ENCODE measurements around the gene MLC1. TPM values are rescaled to one million over a fixed set of nuclear protein-coding genes. Genes with fewer than 3 reads are reported as not detected.

Gene MLC1
- total and polyA plus RNA-seq, 4 donors, result 0.13 to 9.4 (median 0.33) TPM; not detected in 1

DNA sequence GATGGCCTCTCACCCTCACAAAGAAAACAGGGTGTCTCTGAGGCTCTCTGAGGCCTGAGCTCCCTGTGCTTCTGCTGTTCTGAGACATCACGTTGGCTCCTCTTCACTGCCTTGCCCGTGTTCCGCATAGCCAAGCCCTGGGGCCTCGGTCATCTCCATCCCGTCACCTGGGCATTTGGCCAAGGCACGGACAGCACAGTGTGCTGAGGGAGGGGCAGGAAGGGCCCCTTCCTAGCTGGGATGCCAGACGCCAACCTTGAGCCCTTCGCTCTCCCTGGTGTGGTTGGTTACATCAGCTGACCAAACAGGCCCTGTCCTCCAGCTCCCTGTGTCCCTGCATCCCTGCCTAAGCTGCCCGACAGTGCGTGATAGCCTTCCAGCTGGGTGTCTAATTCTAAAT, 30.5 kb upstream of the MLC1 start:
- H3K9ac ChIP-seq (ENCODE audit: low read depth in 1 of 2, low read length in 2 of 2), result no peak overlapping the region
- TF ChIP-seq FOXA2 (IDR thresholded peaks at IDR 0.05), result no peak
- TF ChIP-seq FOXA1 (IDR thresholded peaks at IDR 0.05), result no peak
- no peak for TF ChIP-seq EGR1 (IDR thresholded peaks at IDR 0.05; ENCODE audit: low read depth in 2 of 2)
- TF ChIP-seq, protein P1, sequence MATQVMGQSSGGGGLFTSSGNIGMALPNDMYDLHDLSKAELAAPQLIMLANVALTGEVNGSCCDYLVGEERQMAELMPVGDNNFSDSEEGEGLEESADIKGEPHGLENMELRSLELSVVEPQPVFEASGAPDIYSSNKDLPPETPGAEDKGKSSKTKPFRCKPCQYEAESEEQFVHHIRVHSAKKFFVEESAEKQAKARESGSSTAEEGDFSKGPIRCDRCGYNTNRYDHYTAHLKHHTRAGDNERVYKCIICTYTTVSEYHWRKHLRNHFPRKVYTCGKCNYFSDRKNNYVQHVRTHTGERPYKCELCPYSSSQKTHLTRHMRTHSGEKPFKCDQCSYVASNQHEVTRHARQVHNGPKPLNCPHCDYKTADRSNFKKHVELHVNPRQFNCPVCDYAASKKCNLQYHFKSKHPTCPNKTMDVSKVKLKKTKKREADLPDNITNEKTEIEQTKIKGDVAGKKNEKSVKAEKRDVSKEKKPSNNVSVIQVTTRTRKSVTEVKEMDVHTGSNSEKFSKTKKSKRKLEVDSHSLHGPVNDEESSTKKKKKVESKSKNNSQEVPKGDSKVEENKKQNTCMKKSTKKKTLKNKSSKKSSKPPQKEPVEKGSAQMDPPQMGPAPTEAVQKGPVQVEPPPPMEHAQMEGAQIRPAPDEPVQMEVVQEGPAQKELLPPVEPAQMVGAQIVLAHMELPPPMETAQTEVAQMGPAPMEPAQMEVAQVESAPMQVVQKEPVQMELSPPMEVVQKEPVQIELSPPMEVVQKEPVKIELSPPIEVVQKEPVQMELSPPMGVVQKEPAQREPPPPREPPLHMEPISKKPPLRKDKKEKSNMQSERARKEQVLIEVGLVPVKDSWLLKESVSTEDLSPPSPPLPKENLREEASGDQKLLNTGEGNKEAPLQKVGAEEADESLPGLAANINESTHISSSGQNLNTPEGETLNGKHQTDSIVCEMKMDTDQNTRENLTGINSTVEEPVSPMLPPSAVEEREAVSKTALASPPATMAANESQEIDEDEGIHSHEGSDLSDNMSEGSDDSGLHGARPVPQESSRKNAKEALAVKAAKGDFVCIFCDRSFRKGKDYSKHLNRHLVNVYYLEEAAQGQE (IDR thresholded peaks at IDR 0.05), result no peak
- TF ChIP-seq, protein P2, sequence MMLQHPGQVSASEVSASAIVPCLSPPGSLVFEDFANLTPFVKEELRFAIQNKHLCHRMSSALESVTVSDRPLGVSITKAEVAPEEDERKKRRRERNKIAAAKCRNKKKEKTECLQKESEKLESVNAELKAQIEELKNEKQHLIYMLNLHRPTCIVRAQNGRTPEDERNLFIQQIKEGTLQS (IDR thresholded peaks at IDR 0.05), result no peak
- TF ChIP-seq RAD21 (IDR thresholded peaks at IDR 0.05), result no peak
- TF ChIP-seq GABPA (IDR thresholded peaks at IDR 0.05 in 1 of 2, conservative IDR thresholded peaks at IDR 0.05 in 1 of 2), result no peak
- no peak for TF ChIP-seq HNF4A (conservative IDR thresholded peaks at IDR 0.05)
- no peak for TF ChIP-seq TAF1 (conservative IDR thresholded peaks at IDR 0.05)
- no peak for TF ChIP-seq YY1 (IDR thresholded peaks at IDR 0.05)

DNA sequence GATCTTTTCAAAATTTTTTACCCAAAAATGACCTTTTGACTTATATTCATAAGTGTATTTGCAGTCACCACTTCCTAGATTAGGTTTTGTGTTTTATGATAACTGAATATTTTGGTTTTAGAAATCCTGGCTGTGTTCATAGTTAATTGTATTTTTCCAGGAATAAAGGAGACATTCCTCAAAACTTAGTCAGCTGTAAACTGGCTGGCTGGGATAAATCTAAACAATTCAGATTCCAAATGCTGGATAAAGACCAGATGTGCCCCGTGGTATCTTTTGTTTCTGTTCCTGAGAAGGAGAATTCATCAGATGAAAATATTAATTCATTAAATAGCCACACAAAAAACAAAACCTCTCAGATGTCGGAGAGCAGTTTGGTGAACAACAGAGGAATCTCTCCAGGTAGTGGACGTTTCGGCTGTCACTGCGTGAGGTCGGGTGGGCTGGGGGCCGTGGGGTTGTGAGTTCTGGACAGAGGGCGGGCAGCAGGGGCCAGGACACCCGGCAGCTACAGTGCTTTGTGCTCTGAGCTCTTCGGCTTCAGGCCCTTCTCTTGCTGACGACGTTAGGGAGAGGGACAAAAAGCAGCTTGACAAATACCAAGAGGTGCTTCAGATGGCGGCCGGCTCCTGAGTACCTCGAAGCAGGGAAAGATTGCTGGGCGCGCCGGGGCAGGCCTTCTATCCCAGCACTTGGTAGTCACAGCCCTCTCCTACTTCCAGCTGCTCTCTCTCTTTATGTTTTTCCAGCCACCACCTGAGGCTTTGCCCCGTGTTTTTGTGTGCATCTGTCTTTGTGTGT, 29.2 kb upstream of the MLC1 start:
- H3K9ac ChIP-seq (ENCODE audit: low read depth in 1 of 2, low read length in 2 of 2), result no peak overlapping the region
- H3K9me3 ChIP-seq (ENCODE audit: control insufficient read depth in 4 of 4, low read length in 3 of 4), result no peaks in the 10 kb centered on the region
- peaks cover 4 to 10% (median 8%) of the 10 kb centered on the region in 4 donors for H3K4me1 ChIP-seq (ENCODE audit: control insufficient read depth in 4 of 4, insufficient read depth in 4 of 4, low read length in 3 of 4)
- TF ChIP-seq, protein P2 (IDR thresholded peaks at IDR 0.05), result no peak
- TF ChIP-seq, protein P3, sequence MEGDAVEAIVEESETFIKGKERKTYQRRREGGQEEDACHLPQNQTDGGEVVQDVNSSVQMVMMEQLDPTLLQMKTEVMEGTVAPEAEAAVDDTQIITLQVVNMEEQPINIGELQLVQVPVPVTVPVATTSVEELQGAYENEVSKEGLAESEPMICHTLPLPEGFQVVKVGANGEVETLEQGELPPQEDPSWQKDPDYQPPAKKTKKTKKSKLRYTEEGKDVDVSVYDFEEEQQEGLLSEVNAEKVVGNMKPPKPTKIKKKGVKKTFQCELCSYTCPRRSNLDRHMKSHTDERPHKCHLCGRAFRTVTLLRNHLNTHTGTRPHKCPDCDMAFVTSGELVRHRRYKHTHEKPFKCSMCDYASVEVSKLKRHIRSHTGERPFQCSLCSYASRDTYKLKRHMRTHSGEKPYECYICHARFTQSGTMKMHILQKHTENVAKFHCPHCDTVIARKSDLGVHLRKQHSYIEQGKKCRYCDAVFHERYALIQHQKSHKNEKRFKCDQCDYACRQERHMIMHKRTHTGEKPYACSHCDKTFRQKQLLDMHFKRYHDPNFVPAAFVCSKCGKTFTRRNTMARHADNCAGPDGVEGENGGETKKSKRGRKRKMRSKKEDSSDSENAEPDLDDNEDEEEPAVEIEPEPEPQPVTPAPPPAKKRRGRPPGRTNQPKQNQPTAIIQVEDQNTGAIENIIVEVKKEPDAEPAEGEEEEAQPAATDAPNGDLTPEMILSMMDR (IDR thresholded peaks at IDR 0.05; ENCODE audit: low read depth, low read length, missing input control), result no peak
- TF ChIP-seq, protein P4, sequence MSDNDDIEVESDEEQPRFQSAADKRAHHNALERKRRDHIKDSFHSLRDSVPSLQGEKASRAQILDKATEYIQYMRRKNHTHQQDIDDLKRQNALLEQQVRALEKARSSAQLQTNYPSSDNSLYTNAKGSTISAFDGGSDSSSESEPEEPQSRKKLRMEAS (IDR thresholded peaks at IDR 0.05), result no peak
- TF ChIP-seq FOXA2 (IDR thresholded peaks at IDR 0.05), result no peak
- TF ChIP-seq TAF1 (conservative IDR thresholded peaks at IDR 0.05), result no peak
- TF ChIP-seq JUND (IDR thresholded peaks at IDR 0.05), result no peak
- TF ChIP-seq SP1 (IDR thresholded peaks at IDR 0.05), result no peak
- TF ChIP-seq, protein P1 (IDR thresholded peaks at IDR 0.05), result no peak
- TF ChIP-seq RAD21 (IDR thresholded peaks at IDR 0.05), result no peak
- TF ChIP-seq YY1 (IDR thresholded peaks at IDR 0.05), result no peak
- TF ChIP-seq RXRA (IDR thresholded peaks at IDR 0.05), result no peak
- TF ChIP-seq FOXA1 (IDR thresholded peaks at IDR 0.05), result no peak
- TF ChIP-seq HNF4G (IDR thresholded peaks at IDR 0.05), result no peak
- TF ChIP-seq, protein P5, sequence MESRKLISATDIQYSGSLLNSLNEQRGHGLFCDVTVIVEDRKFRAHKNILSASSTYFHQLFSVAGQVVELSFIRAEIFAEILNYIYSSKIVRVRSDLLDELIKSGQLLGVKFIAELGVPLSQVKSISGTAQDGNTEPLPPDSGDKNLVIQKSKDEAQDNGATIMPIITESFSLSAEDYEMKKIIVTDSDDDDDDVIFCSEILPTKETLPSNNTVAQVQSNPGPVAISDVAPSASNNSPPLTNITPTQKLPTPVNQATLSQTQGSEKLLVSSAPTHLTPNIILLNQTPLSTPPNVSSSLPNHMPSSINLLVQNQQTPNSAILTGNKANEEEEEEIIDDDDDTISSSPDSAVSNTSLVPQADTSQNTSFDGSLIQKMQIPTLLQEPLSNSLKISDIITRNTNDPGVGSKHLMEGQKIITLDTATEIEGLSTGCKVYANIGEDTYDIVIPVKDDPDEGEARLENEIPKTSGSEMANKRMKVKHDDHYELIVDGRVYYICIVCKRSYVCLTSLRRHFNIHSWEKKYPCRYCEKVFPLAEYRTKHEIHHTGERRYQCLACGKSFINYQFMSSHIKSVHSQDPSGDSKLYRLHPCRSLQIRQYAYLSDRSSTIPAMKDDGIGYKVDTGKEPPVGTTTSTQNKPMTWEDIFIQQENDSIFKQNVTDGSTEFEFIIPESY (IDR thresholded peaks at IDR 0.05), result no peak
- TF ChIP-seq NR2F2 (IDR thresholded peaks at IDR 0.05), result no peak
- H3K4me3 ChIP-seq (ENCODE audit: low read depth in 1 of 3, low read length in 3 of 3), result no peak overlapping the region
- WGBS, result 82% methylated on average over 19 of the region's 19 CpGs
- DNase-seq (ENCODE audit: low spot score), result no peak
- no peaks in the 10 kb centered on the region for H3K27me3 ChIP-seq (ENCODE audit: control insufficient read depth in 4 of 4, insufficient read depth in 4 of 4, low read length in 3 of 4)
- no peak overlapping the region for H3K27ac ChIP-seq (ENCODE audit: low read depth in 1 of 2, low read length in 2 of 2)
- H3K36me3 ChIP-seq (ENCODE audit: control insufficient read depth in 4 of 4, insufficient read depth in 3 of 4, low read depth in 1 of 4, low read length in 3 of 4), result no peaks in the 10 kb centered on the region

More for the DNA sequence above, 30.5 kb upstream of the MLC1 start:
- H3K4me3 ChIP-seq (ENCODE audit: low read depth in 1 of 3, low read length in 3 of 3), result no peak overlapping the region
- no peaks in the 10 kb centered on the region for H3K9me3 ChIP-seq (ENCODE audit: control insufficient read depth in 4 of 4, low read length in 3 of 4)
- WGBS, result 78% methylated on average over 10 of the region's 10 CpGs
- no peaks in the 10 kb centered on the region for H3K36me3 ChIP-seq (ENCODE audit: control insufficient read depth in 4 of 4, insufficient read depth in 3 of 4, low read depth in 1 of 4, low read length in 3 of 4)
- H3K27ac ChIP-seq (ENCODE audit: low read depth in 1 of 2, low read length in 2 of 2), result no peak overlapping the region
- no peak for DNase-seq (ENCODE audit: low spot score)
- no peaks in the 10 kb centered on the region for H3K27me3 ChIP-seq (ENCODE audit: control insufficient read depth in 4 of 4, insufficient read depth in 4 of 4, low read length in 3 of 4)
- peaks cover 7 to 20% (median 12%) of the 10 kb centered on the region in 4 donors for H3K4me1 ChIP-seq (ENCODE audit: control insufficient read depth in 4 of 4, insufficient read depth in 4 of 4, low read length in 3 of 4)
